GM10266 (cell line): ENCODE data around the gene CCKAR.

Source experiments
- DNase-seq: peaks from one replicate; pipeline ENCODE4 v3.0.0; 2012; ENCODE audit errors: extremely low spot score
- TF ChIP-seq, protein P1 (sequence below): IDR thresholded peaks from 2 replicates; pipeline ENCODE4 v1.5.1; 2012; ENCODE audit warnings: mild to moderate bottlenecking, low read depth; ENCODE audit not compliant: control insufficient read depth, insufficient read depth; ENCODE audit errors: missing control alignments

CCKAR gene

DNA sequence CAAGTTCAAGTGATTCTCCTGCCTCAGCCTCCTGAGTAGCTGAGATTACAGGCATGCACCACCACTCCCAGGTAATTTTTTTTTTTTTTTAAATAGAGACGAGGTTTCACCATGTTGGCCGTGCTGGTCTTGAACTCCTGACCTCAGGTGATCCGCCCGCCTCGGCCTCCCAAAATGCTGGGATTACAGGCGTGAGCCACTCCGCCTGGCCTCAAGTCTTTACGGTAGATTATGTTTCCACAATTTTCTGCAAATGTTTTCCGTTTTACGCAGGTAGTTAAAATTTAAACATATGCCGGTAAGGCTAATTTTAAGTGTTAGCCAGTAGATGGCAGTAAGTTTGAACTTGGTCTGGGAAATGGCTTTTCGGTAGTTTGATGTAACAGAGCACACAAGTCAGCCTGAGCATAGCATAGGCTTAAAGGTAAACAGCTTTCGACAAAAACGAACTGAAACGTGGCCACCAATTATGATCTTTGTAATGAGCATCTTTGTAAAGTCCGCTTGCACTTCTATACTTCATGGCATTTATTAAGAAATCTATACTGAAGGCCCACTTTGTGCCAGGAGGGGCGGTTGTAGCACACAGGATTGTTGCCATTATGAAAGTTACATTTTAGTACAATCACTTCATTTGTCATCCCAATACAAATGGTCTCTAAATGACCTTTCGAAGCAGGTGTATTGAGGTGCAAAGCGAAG lies 31.1 kb downstream of the CCKAR start:
- DNase-seq: peak; percentile 54
- TF ChIP-seq, protein P1, sequence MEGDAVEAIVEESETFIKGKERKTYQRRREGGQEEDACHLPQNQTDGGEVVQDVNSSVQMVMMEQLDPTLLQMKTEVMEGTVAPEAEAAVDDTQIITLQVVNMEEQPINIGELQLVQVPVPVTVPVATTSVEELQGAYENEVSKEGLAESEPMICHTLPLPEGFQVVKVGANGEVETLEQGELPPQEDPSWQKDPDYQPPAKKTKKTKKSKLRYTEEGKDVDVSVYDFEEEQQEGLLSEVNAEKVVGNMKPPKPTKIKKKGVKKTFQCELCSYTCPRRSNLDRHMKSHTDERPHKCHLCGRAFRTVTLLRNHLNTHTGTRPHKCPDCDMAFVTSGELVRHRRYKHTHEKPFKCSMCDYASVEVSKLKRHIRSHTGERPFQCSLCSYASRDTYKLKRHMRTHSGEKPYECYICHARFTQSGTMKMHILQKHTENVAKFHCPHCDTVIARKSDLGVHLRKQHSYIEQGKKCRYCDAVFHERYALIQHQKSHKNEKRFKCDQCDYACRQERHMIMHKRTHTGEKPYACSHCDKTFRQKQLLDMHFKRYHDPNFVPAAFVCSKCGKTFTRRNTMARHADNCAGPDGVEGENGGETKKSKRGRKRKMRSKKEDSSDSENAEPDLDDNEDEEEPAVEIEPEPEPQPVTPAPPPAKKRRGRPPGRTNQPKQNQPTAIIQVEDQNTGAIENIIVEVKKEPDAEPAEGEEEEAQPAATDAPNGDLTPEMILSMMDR: peak; percentile 52

GRCh38 chr4:26458157-26458561 lies 32.1 kb downstream of the CCKAR start:
- no peak for DNase-seq
- TF ChIP-seq, protein P1: no peak

GRCh38 chr4:26457412-26457811 lies 32.9 kb downstream of the CCKAR start:
- no peak for DNase-seq
- TF ChIP-seq, protein P1: no peak

DNA sequence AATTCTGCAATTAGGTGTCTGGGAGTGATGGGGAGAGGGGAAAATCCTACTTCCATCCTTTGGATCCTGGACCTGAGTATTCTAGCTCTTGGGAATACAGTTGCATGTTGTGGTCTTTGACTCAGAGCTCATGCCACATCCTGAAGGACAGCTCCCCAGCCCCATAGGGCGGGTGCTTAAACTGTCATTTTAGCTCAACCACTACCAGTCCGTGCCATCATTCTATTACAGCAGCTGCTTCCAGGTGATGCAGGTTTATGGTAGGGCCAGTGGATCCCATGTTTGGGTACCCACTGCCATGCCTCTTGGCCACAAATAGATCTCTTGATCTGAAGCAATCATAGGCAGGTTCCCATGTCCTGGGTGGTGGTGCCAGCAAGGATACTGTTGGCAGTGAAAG lies 34.7 kb downstream of the CCKAR start:
- no peak for DNase-seq
- TF ChIP-seq, protein P1: no peak

DNA sequence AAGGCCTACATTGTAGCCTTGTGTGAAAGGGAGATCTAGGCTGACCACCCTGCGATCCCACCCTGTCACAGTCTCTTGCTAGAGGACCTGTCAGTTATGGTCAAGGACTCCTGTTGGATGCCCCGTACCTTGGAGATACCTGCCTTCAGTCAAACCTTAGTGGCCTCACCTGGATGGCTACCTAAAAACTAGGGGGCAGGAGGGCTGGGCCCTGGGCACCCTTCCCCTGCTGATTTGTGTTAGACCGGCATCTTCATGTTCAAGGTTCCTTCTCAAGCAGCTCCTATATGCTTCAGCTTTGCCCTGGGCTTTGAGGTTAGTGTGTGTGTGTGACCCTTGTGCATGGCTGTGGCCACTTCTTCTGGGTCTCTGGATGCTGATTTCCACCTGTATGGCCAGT lies 35.3 kb downstream of the CCKAR start:
- TF ChIP-seq, protein P1: no peak
- no peak for DNase-seq

- DNase-seq: no peak
- TF ChIP-seq, protein P1: no peak
Measured at GRCh38 chr4:26452565-26453531, 37.4 kb downstream of the CCKAR start.
